MCF 10A (cell line): ENCODE results near the gene PRDM5. TPM values are rescaled to one million over a fixed set of nuclear protein-coding genes. Genes with fewer than 3 reads are reported as not detected.
"Not testable (repeated sequence)": the region's sequence is repeated elsewhere in the genome, so short reads cannot be mapped to it uniquely, and the experiment has no call there.

Source experiments
- BruUV-seq: library from RNA; stranded (reverse); fragments of 400-500 nt; replicated peaks from 2 replicates; lab custom pipeline; 2021; lab: Mats Ljungman, UMichigan
- CTCF ChIA-PET: fragments of 300-600 bp; sonication (Branson Sonifier 250); formaldehyde crosslinking; extraction: SDS; loops from one replicate; lab custom pipeline; 2021; ENCODE audit warnings: antibody characterized with exemption, inconsistent platforms; lab: Yijun Ruan, JAX
- POLR2A ChIA-PET: fragments of 300-600, 350-650 bp; sonication (Branson Sonifier 250); formaldehyde crosslinking; extraction: SDS; loops from one replicate; lab custom pipeline; 2020; ENCODE audit warnings: antibody characterized with exemption, inconsistent platforms; lab: Yijun Ruan, JAX
- DNase-seq: peaks from one replicate; pipeline ENCODE4 v3.0.0-alpha.2; 2018; ENCODE audit not compliant: unreplicated experiment
- H3K27ac Mint-ChIP-seq: one replicate; pipeline ENCODE4 v1.8.0; 2022; ENCODE audit warnings: mild to moderate bottlenecking, low read depth, mixed read lengths; ENCODE audit not compliant: unreplicated experiment
- H3K27me3 Mint-ChIP-seq: one replicate; pipeline ENCODE4 v1.8.0; 2022; ENCODE audit warnings: mixed read lengths; ENCODE audit not compliant: insufficient read depth, unreplicated experiment
- H3K36me3 Mint-ChIP-seq: one replicate; pipeline ENCODE4 v1.8.0; 2022; ENCODE audit warnings: mild to moderate bottlenecking, moderate library complexity, mixed read lengths; ENCODE audit not compliant: insufficient read depth, unreplicated experiment
- H3K4me1 Mint-ChIP-seq: one replicate; pipeline ENCODE4 v1.8.0; 2022; ENCODE audit warnings: mixed read lengths; ENCODE audit not compliant: insufficient read depth, unreplicated experiment
- H3K4me3 Mint-ChIP-seq: one replicate; pipeline ENCODE4 v1.8.0; 2022; ENCODE audit warnings: mild to moderate bottlenecking, moderate library complexity, mixed read lengths; ENCODE audit not compliant: unreplicated experiment
- H3K9me3 Mint-ChIP-seq: one replicate; pipeline ENCODE4 v1.8.0; 2022; ENCODE audit warnings: mixed read lengths; ENCODE audit not compliant: unreplicated experiment
- intact Hi-C: fragments of 100-400 bp; cut with micrococcal nuclease; formaldehyde crosslinking; loops from 2 replicates; pipeline ENCODE4 v1.14.1; 2022
- total RNA-seq: library from RNA; stranded (reverse); gene quantifications from 2 replicates; pipeline ENCODE4 v1.2.3, GENCODE V29; 2022
- TF ChIP-seq, protein P1 (sequence below): fragments of 200-600 bp; IDR thresholded peaks from one replicate; pipeline ENCODE4 v1.8.0; 2022; ENCODE audit warnings: antibody characterized with exemption, mild to moderate bottlenecking; ENCODE audit not compliant: unreplicated experiment

The PRDM5 gene
- total RNA-seq, 1 experiment from 2014 or later, result 7.3 TPM

DNA sequence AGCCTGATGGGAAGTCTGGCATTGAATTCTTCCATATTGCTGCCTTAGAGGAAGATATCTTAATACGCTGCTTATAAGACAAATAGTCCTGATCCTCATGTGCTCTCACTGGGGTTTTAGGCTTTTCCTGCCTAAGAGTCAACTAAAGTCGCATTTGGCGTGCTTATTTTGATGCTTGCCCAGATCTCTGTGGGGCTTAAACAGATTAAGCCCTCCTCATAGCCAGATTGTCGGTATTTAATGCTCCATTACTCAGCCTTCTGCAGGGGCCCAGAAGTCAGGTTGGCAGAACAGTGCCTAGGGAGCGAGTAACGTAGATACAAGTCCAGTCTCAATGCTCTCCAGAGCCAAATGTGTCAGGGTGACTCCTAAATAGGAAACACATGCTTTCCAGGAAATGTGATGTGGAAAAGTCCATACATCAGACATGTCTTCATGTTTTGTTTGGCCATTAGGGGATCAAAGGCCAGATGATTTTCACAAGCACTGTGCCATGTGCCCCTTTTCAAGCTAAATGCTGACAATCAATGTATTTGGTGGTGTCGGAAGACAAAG lies 262.8 kb downstream of the PRDM5 start:
- TF ChIP-seq, protein P1, sequence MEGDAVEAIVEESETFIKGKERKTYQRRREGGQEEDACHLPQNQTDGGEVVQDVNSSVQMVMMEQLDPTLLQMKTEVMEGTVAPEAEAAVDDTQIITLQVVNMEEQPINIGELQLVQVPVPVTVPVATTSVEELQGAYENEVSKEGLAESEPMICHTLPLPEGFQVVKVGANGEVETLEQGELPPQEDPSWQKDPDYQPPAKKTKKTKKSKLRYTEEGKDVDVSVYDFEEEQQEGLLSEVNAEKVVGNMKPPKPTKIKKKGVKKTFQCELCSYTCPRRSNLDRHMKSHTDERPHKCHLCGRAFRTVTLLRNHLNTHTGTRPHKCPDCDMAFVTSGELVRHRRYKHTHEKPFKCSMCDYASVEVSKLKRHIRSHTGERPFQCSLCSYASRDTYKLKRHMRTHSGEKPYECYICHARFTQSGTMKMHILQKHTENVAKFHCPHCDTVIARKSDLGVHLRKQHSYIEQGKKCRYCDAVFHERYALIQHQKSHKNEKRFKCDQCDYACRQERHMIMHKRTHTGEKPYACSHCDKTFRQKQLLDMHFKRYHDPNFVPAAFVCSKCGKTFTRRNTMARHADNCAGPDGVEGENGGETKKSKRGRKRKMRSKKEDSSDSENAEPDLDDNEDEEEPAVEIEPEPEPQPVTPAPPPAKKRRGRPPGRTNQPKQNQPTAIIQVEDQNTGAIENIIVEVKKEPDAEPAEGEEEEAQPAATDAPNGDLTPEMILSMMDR, result no peak
- Mint-ChIP-seq H3K36me3 (no peaks in the 10 kb centered on the region), H3K9me3 (no peaks in the 10 kb centered on the region), H3K4me1 (no peaks in the 10 kb centered on the region), H3K27ac (no peak overlapping the region), H3K27me3 (no peaks in the 10 kb centered on the region), H3K4me3 (no peak overlapping the region)
- CTCF ChIA-PET, result no interaction called here
- BruUV-seq, result no TSS peak
- intact Hi-C loops, result no loop called here
- no peak for DNase-seq
- POLR2A ChIA-PET, result no interaction called here

DNA sequence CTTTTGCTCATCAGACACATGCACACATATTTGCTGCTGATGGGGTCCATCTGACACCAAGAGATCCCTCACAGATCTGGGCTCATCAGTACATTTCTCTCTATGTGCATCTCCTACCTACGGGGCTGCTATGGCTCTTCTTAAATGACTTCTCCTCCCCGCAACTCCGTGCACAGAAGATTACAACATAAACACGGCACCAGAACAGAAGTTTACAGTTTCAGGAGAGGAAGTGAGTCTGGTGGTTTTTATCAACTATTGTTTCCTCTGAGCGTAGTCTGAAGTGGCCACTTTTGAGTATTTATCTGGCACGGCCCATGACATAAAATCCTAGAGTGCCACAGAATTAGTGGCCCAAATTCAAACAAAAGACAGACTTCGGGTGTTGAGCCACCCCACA lies 263.8 kb downstream of the PRDM5 start:
- H3K9me3 Mint-ChIP-seq, result no peaks in the 10 kb centered on the region
- no TSS peak for BruUV-seq
- no peak for DNase-seq
- intact Hi-C loops, result no loop called here
- ChIA-PET POLR2A (no interaction called here), CTCF (no interaction called here)
- H3K36me3 Mint-ChIP-seq, result no peaks in the 10 kb centered on the region
- no peaks in the 10 kb centered on the region for H3K27me3 Mint-ChIP-seq
- H3K4me1 Mint-ChIP-seq, result no peaks in the 10 kb centered on the region
- no peak overlapping the region for H3K27ac Mint-ChIP-seq
- no peak overlapping the region for H3K4me3 Mint-ChIP-seq
- TF ChIP-seq, protein P1, result no peak

DNA sequence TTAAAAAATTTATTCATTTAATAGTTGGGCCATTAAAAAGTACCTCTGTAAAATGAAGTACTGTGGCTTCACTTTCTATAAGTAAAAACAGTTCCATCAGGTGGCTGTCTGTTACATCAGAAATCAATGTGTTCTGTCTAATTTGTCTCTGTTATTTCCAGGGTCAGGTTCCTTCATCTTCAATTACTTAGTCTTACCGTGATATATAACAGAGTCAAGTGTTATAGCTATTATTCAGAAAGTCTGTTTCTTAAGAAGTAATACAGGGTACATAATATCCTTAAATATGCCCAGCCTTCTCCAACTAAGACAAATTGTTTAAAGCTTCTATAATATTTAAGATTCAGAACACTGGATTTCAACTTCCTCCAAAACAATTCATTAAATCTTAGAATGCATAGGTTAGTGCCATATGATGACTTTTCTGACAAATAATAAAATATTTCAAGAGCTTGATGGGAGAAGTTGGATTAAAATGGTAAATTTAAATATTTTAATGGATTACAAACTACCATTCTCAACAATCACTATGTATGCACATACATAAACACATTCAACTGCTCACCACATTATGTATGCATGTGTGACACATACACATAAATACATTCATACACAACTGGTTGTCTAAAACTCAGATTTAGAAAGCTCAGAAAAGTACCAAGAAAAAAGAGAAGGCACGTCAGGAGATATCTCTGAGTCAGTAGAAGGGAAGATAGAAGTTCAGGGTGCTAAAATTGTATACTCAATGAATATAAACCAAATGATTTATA lies 268.5 kb downstream of the PRDM5 start:
- ChIA-PET POLR2A (no interaction called here), CTCF (interaction anchor here (0.7 kb wide), 1 partner anchor 21 kb away, joined by 3 read pairs; no protein-coding TSS in a partner anchor)
- Mint-ChIP-seq H3K9me3 (no peaks in the 10 kb centered on the region), H3K36me3 (no peaks in the 10 kb centered on the region), H3K4me1 (no peaks in the 10 kb centered on the region), H3K4me3 (no peak overlapping the region), H3K27ac (no peak overlapping the region), H3K27me3 (no peaks in the 10 kb centered on the region)
- TF ChIP-seq, protein P1, result no peak
- intact Hi-C loops, result no loop called here
- no TSS peak for BruUV-seq
- DNase-seq, result no peak

DNA sequence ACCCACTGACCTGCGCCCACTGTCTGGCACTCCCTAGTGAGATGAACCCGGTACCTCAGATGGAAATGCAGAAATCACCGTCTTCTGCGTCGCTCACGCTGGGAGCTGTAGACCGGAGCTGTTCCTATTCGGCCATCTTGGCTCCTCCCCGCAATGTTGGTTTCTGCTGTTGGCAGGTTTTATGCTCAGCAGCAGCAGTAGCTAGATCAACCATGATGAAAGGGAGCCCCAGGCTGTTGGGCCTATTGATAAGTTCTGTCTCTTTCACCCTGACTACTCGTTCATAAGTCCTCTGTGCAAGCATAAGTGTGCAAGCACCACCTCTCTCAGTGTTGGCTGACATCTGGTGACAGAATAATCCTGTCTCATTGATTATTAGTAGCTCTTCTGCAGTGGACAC lies 274.2 kb downstream of the PRDM5 start:
- POLR2A ChIA-PET, H3K4me3 Mint-ChIP-seq, H3K9me3 Mint-ChIP-seq, H3K27ac Mint-ChIP-seq, H3K4me1 Mint-ChIP-seq, H3K27me3 Mint-ChIP-seq, DNase-seq, H3K36me3 Mint-ChIP-seq, CTCF ChIA-PET, intact Hi-C loops, BruUV-seq: not testable (repeated sequence)

Other genes with a start within 250 kb of the PRDM5 start
- 0.42 TPM in 1 of 2 replicates, not detected in the other for gene NDNF, start 149.8 kb upstream of the PRDM5 start, total RNA-seq
- gene TNIP3, start 241.6 kb upstream of the PRDM5 start, total RNA-seq, result 2.0 and 2.1 TPM in 2 replicates